H1 (cell line): ENCODE measurements around the gene NDRG4. TPM values are rescaled to one million over a fixed set of nuclear protein-coding genes. Genes with fewer than 3 reads are reported as not detected.
A peak's percentile ranks its signal among the peaks of the same experiment; 100 is the strongest.

ENCODE experiments used
- CTCF ChIA-PET: fragments of 300-600 bp; sonication (Branson Sonifier 250); formaldehyde crosslinking; loops from one replicate; lab custom pipeline; 2021; ENCODE audit not compliant: partially characterized antibody; lab: Charles Lee
- POLR2A ChIA-PET: fragments of 300-600 bp; sonication (Branson Sonifier 250); formaldehyde crosslinking; loops from one replicate; lab custom pipeline; 2021; ENCODE audit warnings: inconsistent platforms; ENCODE audit not compliant: partially characterized antibody; lab: Charles Lee
- DNase-seq, 2 experiments: peaks; one replicate each; pipeline versions ENCODE4 v3.0.0 to v3.0.0-alpha.2; 2010 to 2022; ENCODE audit warnings: low spot score in 2 of 2, low read depth in 1 of 2, mixed read lengths in 1 of 2
- FAIRE-seq: peaks from 2 replicates; lab custom pipeline; 2011; peaks lifted over from hg19 to GRCh38; lab: Jason Lieb, UNC
- H2AFZ ChIP-seq: 2 replicates; pipeline ENCODE4 v1.8.1; 2012; ENCODE audit warnings: low read length, inconsistent platforms
- H2AK5ac ChIP-seq: 2 replicates; pipeline ENCODE4 v1.6.1; 2013; ENCODE audit warnings: low read depth, low read length
- H2BK120ac ChIP-seq: replicated peaks from 2 replicates; pipeline ENCODE3; 2013; ENCODE audit warnings: low read depth, low read length, inconsistent platforms
- H2BK12ac ChIP-seq: 2 replicates; pipeline ENCODE4 v1.6.1; 2013; ENCODE audit warnings: low read depth, low read length
- H2BK15ac ChIP-seq: 2 replicates; pipeline ENCODE4 v1.6.1; 2013; ENCODE audit warnings: low read length
- H2BK20ac ChIP-seq: 2 replicates; pipeline ENCODE4 v1.6.1; 2013; ENCODE audit warnings: low read length
- H2BK5ac ChIP-seq: 2 replicates; pipeline ENCODE4 v1.6.1; 2013; ENCODE audit warnings: low read depth, low read length
- H3K14ac ChIP-seq: 2 replicates; pipeline ENCODE4 v1.6.1; 2013; ENCODE audit warnings: inconsistent platforms; ENCODE audit not compliant: insufficient read length
- H3K18ac ChIP-seq: 2 replicates; pipeline ENCODE4 v1.6.1; 2013; ENCODE audit warnings: low read length; ENCODE audit errors: extremely low read depth
- H3K23ac ChIP-seq: 2 replicates; pipeline ENCODE4 v1.6.1; 2013; ENCODE audit warnings: inconsistent platforms; ENCODE audit not compliant: insufficient read length
- H3K23me2 ChIP-seq: 2 replicates; pipeline ENCODE4 v1.6.1; 2013; ENCODE audit warnings: low read depth, low read length
- H3K27ac ChIP-seq: 2 replicates; pipeline ENCODE4 v1.6.1; 2011; ENCODE audit warnings: low read depth, low read length, inconsistent platforms
- H3K27me3 ChIP-seq, 4 experiments: replicated peaks in 1 of 4; 1 replicate in 1 of 4; 2 replicates in 3 of 4; pipeline versions ENCODE4 v1.6.1 to v1.8.1; 2011 to 2013; ENCODE audit warnings: low read length in 3 of 4, mild to moderate bottlenecking in 3 of 4, inconsistent platforms in 2 of 4, mixed read lengths in 2 of 4, moderate library complexity in 1 of 4; ENCODE audit not compliant: control insufficient read depth in 3 of 4, insufficient read depth in 3 of 4; ENCODE audit errors: extremely low read depth in 1 of 4
- H3K36me3 ChIP-seq, 4 experiments: 2 replicates each; pipeline versions ENCODE4 v1.6.1 to v1.8.1; 2011 to 2013; ENCODE audit warnings: mild to moderate bottlenecking in 4 of 4, low read length in 3 of 4, moderate library complexity in 2 of 4, control low read depth in 1 of 4, inconsistent platforms in 1 of 4; ENCODE audit not compliant: insufficient read depth in 4 of 4, control insufficient read depth in 2 of 4
- H3K4ac ChIP-seq: replicated peaks from 2 replicates; pipeline ENCODE3; 2013; ENCODE audit warnings: low read length, low read depth, mixed read lengths, inconsistent platforms; ENCODE audit not compliant: insufficient read length
- H3K4me1 ChIP-seq, 4 experiments: replicated peaks in 1 of 4; 1 replicate in 1 of 4; 2 replicates in 3 of 4; pipeline versions ENCODE4 v1.6.1 to v1.8.1; 2011 to 2013; ENCODE audit warnings: low read length in 3 of 4, inconsistent platforms in 2 of 4, mixed read lengths in 1 of 4; ENCODE audit not compliant: insufficient read depth in 4 of 4, control insufficient read depth in 3 of 4
- H3K4me2 ChIP-seq, 2 experiments: 2 replicates each; pipeline versions ENCODE4 v1.6.1 to v1.8.1; 2011 to 2013; ENCODE audit warnings: low read depth in 2 of 2, low read length in 2 of 2, control low read depth in 1 of 2, inconsistent platforms in 1 of 2, mild to moderate bottlenecking in 1 of 2; ENCODE audit not compliant: insufficient read depth in 1 of 2
- H3K4me3 ChIP-seq, 4 experiments: fragments of 200-600, 300-600 bp in 1 of 4; sonication (generic), shearing (Covaris generic), sonication (Bioruptor Twin) in 1 of 4; 2 replicates each; pipeline versions ENCODE4 v1.5.1 to v1.8.1; 2011 to 2016; ENCODE audit warnings: low read length in 4 of 4, low read depth in 3 of 4, control low read depth in 2 of 4, inconsistent platforms in 2 of 4, mild to moderate bottlenecking in 2 of 4, mixed read lengths in 1 of 4, moderate library complexity in 1 of 4; ENCODE audit not compliant: insufficient read depth in 2 of 4; ENCODE audit errors: extremely low read depth in 1 of 4
- H3K56ac ChIP-seq: replicated peaks from 2 replicates; pipeline ENCODE3; 2013; ENCODE audit warnings: low read depth, mild to moderate bottlenecking, mixed read lengths, low read length, inconsistent platforms; ENCODE audit not compliant: insufficient read length
- H3K79me1 ChIP-seq: 2 replicates; pipeline ENCODE4 v1.6.1; 2013; ENCODE audit warnings: low read depth, low read length, control low read depth
- H3K79me2 ChIP-seq, 2 experiments: 2 replicates each; pipeline versions ENCODE4 v1.6.1 to v1.8.1; 2012 to 2013; ENCODE audit warnings: low read length in 2 of 2, mild to moderate bottlenecking in 2 of 2, inconsistent platforms in 1 of 2; ENCODE audit not compliant: insufficient read depth in 2 of 2, control insufficient read depth in 1 of 2
- H3K9ac ChIP-seq, 4 experiments: replicated peaks in 1 of 4; 1 replicate in 1 of 4; 2 replicates in 3 of 4; pipeline versions ENCODE4 v1.6.1 to v1.8.1; 2011 to 2013; ENCODE audit warnings: low read depth in 3 of 4, low read length in 3 of 4, control low read depth in 2 of 4, mild to moderate bottlenecking in 2 of 4, moderate library complexity in 2 of 4, inconsistent platforms in 1 of 4; ENCODE audit errors: extremely low read depth in 1 of 4
- H3K9me3 ChIP-seq, 2 experiments: 2 replicates each; pipeline versions ENCODE4 v1.6.1 to v1.8.1; 2012 to 2013; ENCODE audit warnings: mild to moderate bottlenecking in 2 of 2, moderate library complexity in 2 of 2, control low read depth in 1 of 2, inconsistent platforms in 1 of 2, low read depth in 1 of 2, low read length in 1 of 2, mixed read lengths in 1 of 2; ENCODE audit not compliant: insufficient read depth in 2 of 2
- H4K20me1 ChIP-seq, 2 experiments: replicated peaks in 1 of 2; 2 replicates each; pipeline versions ENCODE3 to v1.8.1; 2011 to 2013; ENCODE audit warnings: inconsistent platforms in 2 of 2, low read length in 2 of 2, mild to moderate bottlenecking in 1 of 2; ENCODE audit not compliant: insufficient read depth in 2 of 2, control insufficient read depth in 1 of 2
- H4K5ac ChIP-seq: 2 replicates; pipeline ENCODE4 v1.6.1; 2013; ENCODE audit warnings: low read length, low read depth, mixed read lengths, inconsistent platforms; ENCODE audit not compliant: insufficient read length
- H4K8ac ChIP-seq: 2 replicates; pipeline ENCODE4 v1.8.0; 2013; ENCODE audit warnings: mild to moderate bottlenecking, moderate library complexity, low read length, inconsistent platforms; ENCODE audit not compliant: insufficient read depth; ENCODE audit errors: extremely low read depth
- H4K91ac ChIP-seq: replicated peaks from 2 replicates; pipeline ENCODE3; 2013; ENCODE audit warnings: low read length, mixed read lengths, inconsistent platforms; ENCODE audit not compliant: insufficient read length
- KDM4A ChIP-seq: IDR thresholded peaks from one replicate; pipeline ENCODE4 v1.7.1; 2012; ENCODE audit warnings: low read depth, mild to moderate bottlenecking, moderate library complexity, low read length, inconsistent platforms; ENCODE audit not compliant: severe bottlenecking
- POLR2AphosphoS5 ChIP-seq: IDR thresholded peaks from 2 replicates; pipeline ENCODE4 v1.6.1; 2011; ENCODE audit warnings: low read depth, low read length
- WGBS, 2 experiments: shearing (Covaris generic) in 1 of 2; methylation state at CpG; one replicate each; pipeline versions ENCODE4 v1.1.6 to v1.1.7; 2013 to 2015; ENCODE audit warnings: low lambda C conversion rate in 2 of 2, mixed read lengths in 2 of 2, inconsistent platforms in 1 of 2, low coverage in 1 of 2, missing lambda C conversion rate in 1 of 2; ENCODE audit not compliant: insufficient replicate concordance in 2 of 2, insufficient coverage in 1 of 2, insufficient read length in 1 of 2; ENCODE audit errors: extremely low coverage in 1 of 2, missing lambda C conversion rate in 1 of 2; 5-methylcytosine and 5-hydroxymethylcytosine counted together
- polyA plus RNA-seq, 7 experiments: library from polyadenylated mRNA; depleted of rRNA in 3 of 7; stranded (reverse) in 5 of 7; unstranded in 2 of 7; fragments of >200 nt in 5 of 7; fragments of 200-250 nt in 2 of 7; gene quantifications; 1 replicate in 5 of 7; 2 replicates in 1 of 7; 4 replicates in 1 of 7; pipeline versions ENCODE4 v1.2.1 to v1.2.3, GENCODE V29; 2011 to 2013; ENCODE audit warnings: missing spikeins in 2 of 7, mixed read lengths in 2 of 7
- total RNA-seq: library from RNA; stranded (reverse); fragmentation: NEBNext Ultra II Directional; extraction: Animal tissue kit (Norgen Biotek cat#: 25700); gene quantifications from 2 replicates; pipeline ENCODE4 v1.2.1, GENCODE V29; 2021

Gene NDRG4
- total and polyA plus RNA-seq, 2 of the 8 experiments (the other 6 are each of a cell fraction or from before 2014, with no cell fraction given) = 20.8 to 30.9 TPM

DNA sequence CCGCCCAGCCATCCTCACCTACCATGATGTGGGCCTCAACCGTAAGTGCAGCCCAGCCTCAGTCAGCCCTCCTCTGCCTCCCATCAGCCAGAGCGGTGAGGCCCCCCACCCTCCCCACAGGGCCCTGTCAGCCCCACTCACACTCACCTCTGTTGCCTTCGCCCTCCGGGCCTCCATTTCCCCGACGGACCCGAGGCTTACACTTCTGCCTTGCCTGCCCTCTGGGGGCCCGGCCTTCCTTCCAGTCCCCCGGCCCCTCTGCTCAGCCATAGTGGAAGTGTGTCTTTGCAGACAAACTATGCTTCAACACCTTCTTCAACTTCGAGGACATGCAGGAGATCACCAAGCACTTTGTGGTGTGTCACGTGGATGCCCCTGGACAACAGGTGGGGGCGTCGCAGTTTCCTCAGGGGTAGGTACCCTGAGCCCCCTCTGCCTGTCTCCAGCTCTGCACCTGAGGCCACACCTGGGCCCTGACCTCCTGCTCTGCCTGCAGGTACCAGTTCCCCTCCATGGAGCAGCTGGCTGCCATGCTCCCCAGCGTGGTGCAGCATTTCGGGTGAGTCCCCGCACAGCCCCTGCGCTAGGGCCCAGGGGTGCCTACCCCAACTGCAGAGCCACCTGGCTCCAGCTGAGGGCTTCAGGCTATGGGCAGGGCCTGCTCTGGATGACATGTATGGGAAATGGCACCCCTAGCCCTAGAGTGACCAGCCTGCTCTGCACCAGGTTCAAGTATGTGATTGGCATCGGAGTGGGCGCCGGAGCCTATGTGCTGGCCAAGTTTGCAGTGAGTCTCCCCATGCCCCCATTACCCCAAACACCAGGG, 4.1 kb downstream of the NDRG4 start:
- 93% methylated on average over 21 of the region's 21 CpGs; no CpG with 5 or more reads in 1 of the 2 experiments for WGBS, 2 experiments
- FAIRE-seq (no peak), DNase-seq (no peak)
- H3K79me1 ChIP-seq = no peaks in the 10 kb centered on the region
- no peak overlapping the region for H2AFZ ChIP-seq
- H3K4ac ChIP-seq = no peak overlapping the region
- H3K27me3 ChIP-seq = peaks cover 0 to 8% (median 4%) of the 10 kb centered on the region in 4 experiments; a peak in 4 of 7 replicates
- H3K4me2 ChIP-seq = no peak overlapping the region
- no peak overlapping the region for H2BK5ac ChIP-seq
- no peak overlapping the region for H3K14ac ChIP-seq
- H2BK120ac ChIP-seq = no peak overlapping the region
- peaks cover 0 to 19% (median 12%) of the 10 kb centered on the region in 4 experiments; a peak in 6 of 7 replicates for H3K4me1 ChIP-seq
- H3K4me3 ChIP-seq = no peak overlapping the region
- no peak overlapping the region for H4K91ac ChIP-seq
- H3K9me3 ChIP-seq = no peaks in the 10 kb centered on the region
- H2BK12ac ChIP-seq = no peak overlapping the region
- H3K23ac ChIP-seq = no peak overlapping the region
- CTCF ChIA-PET = no interaction called here
- no peak overlapping the region for H3K27ac ChIP-seq
- no peaks in the 10 kb centered on the region for H3K36me3 ChIP-seq
- H3K79me2 ChIP-seq = no peaks in the 10 kb centered on the region
- POLR2A ChIA-PET = no interaction called here
- H2BK20ac ChIP-seq = no peak overlapping the region
- no peak overlapping the region for H2AK5ac ChIP-seq
- TF ChIP-seq KDM4A (no peak), POLR2AphosphoS5 (0 out of 2 replicates have a peak, but pooled peaks have one; percentile 5)
- H3K18ac ChIP-seq = no peak overlapping the region
- H3K56ac ChIP-seq = no peak overlapping the region
- H3K23me2 ChIP-seq = peaks cover 20% of the 10 kb centered on the region
- H4K20me1 ChIP-seq = peaks cover 0 to 5% of the 10 kb centered on the region in 2 experiments
- H3K9ac ChIP-seq = 0 out of 7 replicates have a peak overlapping the region, but pooled peaks of 1 of the 4 experiments have one; percentile 2
- H4K8ac ChIP-seq = peak overlapping the region; percentile 35; the same call in 1 of the 2 replicates
- no peak overlapping the region for H2BK15ac ChIP-seq
- H4K5ac ChIP-seq = no peak overlapping the region
